ENCODE data around the gene GRIN1.

Gene GRIN1

DNA sequence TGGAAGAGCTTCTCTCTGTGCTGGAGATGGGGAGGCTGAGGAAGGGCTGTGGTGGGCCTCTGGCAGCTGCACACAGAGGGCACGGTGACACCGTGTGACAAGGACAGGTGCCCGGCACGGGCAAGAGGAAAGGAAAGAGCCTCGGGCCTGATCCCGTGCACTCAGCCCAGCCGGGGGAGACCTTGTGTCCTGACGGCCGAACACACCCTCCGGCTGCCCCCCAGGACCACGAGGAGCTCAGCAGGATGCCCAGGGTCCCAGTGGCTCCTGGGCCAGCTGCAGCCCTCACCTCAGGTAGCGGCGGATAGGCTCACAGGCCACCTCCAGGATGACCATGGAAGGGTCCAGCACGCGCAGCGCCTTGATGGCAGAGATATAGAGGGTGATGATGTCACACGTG, 43.9 kb downstream of the GRIN1 start:
- Histone ChIP-seq H4K20me1 (ENCODE audit: insufficient read depth) (no peaks in the 10 kb centered on the region), H3K9ac (no peak overlapping the region), H3K36me3 (ENCODE audit: insufficient read depth) (no peaks in the 10 kb centered on the region), H3K4me1 (ENCODE audit: low read depth, poor library complexity, severe bottlenecking) (peaks cover 12% of the 10 kb centered on the region), H2AFZ (ENCODE audit: low read depth) (no peak overlapping the region), H3K4me3 (IDR thresholded peaks at IDR 0.05; ENCODE audit: insufficient read depth, low read depth, low read length) (no peak overlapping the region), H3K27ac (no peak overlapping the region), H3K79me2 (ENCODE audit: insufficient read depth, low read depth) (peaks cover 16% of the 10 kb centered on the region), H3K4me2 (no peak overlapping the region), H3K27me3 (ENCODE audit: insufficient read depth, low read depth) (no peaks in the 10 kb centered on the region)
- TF ChIP-seq, protein P1, sequence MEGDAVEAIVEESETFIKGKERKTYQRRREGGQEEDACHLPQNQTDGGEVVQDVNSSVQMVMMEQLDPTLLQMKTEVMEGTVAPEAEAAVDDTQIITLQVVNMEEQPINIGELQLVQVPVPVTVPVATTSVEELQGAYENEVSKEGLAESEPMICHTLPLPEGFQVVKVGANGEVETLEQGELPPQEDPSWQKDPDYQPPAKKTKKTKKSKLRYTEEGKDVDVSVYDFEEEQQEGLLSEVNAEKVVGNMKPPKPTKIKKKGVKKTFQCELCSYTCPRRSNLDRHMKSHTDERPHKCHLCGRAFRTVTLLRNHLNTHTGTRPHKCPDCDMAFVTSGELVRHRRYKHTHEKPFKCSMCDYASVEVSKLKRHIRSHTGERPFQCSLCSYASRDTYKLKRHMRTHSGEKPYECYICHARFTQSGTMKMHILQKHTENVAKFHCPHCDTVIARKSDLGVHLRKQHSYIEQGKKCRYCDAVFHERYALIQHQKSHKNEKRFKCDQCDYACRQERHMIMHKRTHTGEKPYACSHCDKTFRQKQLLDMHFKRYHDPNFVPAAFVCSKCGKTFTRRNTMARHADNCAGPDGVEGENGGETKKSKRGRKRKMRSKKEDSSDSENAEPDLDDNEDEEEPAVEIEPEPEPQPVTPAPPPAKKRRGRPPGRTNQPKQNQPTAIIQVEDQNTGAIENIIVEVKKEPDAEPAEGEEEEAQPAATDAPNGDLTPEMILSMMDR (conservative IDR thresholded peaks at IDR 0.05; ENCODE audit: low read depth, low read length): no peak

DNA sequence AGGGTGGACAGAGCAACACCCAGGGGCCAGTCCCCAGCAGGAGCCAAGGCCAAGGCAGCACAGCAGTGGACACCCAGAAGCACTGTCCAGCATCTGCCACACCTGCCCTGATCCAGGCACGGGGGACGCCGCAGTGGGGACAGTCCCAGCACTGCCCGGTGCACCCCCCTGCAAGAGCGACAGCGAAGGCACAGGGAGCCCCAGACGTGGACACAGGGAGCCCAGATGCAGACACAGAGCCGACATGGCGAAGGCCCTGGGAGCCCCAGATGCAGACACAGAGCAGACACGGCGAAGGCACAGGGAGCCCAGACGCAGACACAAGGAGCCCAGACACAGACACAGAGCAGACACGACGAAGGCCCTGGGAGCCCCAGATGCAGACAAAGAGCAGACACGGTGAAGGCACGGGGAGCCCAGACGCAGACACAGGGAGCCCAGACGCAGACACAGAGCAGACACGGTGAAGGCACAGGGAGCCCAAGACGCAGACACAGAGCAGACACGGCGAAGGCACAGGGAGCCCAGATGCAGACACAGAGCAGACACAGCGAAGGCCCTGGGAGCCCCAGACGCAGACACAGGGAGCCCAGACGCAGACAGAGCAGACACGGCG, 45.1 kb downstream of the GRIN1 start:
- no peak overlapping the region for H3K4me3 ChIP-seq (IDR thresholded peaks at IDR 0.05; ENCODE audit: insufficient read depth, low read depth, low read length)
- no peak overlapping the region for H3K4me2 ChIP-seq
- H3K36me3 ChIP-seq (ENCODE audit: insufficient read depth): no peaks in the 10 kb centered on the region

GRCh38 chr9:137184881-137185660, 46.1 kb downstream of the GRIN1 start:
- Histone ChIP-seq H3K4me2 (no peak overlapping the region), H3K9ac (no peak overlapping the region), H3K4me1 (ENCODE audit: low read depth, poor library complexity, severe bottlenecking) (peaks cover 16% of the 10 kb centered on the region), H3K27me3 (ENCODE audit: insufficient read depth, low read depth) (no peaks in the 10 kb centered on the region), H2AFZ (ENCODE audit: low read depth) (no peak overlapping the region), H3K4me3 (IDR thresholded peaks at IDR 0.05; ENCODE audit: insufficient read depth, low read depth, low read length) (no peak overlapping the region), H3K79me2 (ENCODE audit: insufficient read depth, low read depth) (peaks cover 26% of the 10 kb centered on the region), H4K20me1 (ENCODE audit: insufficient read depth) (no peaks in the 10 kb centered on the region), H3K36me3 (ENCODE audit: insufficient read depth) (no peaks in the 10 kb centered on the region), H3K27ac (no peak overlapping the region)
- TF ChIP-seq, protein P1 (conservative IDR thresholded peaks at IDR 0.05; ENCODE audit: low read depth, low read length): no peak

More for the DNA sequence above, 45.1 kb downstream of the GRIN1 start:
- H3K4me1 ChIP-seq (ENCODE audit: low read depth, poor library complexity, severe bottlenecking): peaks cover 12% of the 10 kb centered on the region
- no peak overlapping the region for H3K27ac ChIP-seq
- H3K79me2 ChIP-seq (ENCODE audit: insufficient read depth, low read depth): peaks cover 20% of the 10 kb centered on the region
- H3K27me3 ChIP-seq (ENCODE audit: insufficient read depth, low read depth): no peaks in the 10 kb centered on the region
- TF ChIP-seq, protein P1 (conservative IDR thresholded peaks at IDR 0.05; ENCODE audit: low read depth, low read length): no peak
- H2AFZ ChIP-seq (ENCODE audit: low read depth): no peak overlapping the region
- H4K20me1 ChIP-seq (ENCODE audit: insufficient read depth): no peaks in the 10 kb centered on the region
- no peak overlapping the region for H3K9ac ChIP-seq

DNA sequence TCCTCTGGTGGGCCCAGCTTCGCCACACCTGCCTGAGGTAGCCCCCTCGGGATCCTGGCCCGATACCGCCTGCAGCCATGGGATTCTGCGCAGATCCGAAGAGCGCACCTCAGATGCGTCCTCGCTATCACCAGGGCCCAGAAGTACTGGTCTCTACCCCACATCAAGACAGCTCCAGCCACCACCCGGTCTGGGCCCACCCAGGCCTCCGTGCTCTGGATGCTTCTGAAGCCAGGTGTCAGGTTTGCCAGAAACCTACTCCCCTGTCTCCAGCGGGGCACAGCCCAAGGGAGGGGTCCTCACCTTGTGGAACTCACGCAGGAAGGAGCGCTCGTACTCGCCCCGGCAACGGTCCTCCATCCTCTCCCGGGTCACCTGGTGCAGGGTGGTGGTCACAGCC, 47.0 kb downstream of the GRIN1 start:
- Histone ChIP-seq H2AFZ (ENCODE audit: low read depth) (no peak overlapping the region), H3K36me3 (ENCODE audit: insufficient read depth) (no peaks in the 10 kb centered on the region), H4K20me1 (ENCODE audit: insufficient read depth) (no peaks in the 10 kb centered on the region), H3K27ac (no peak overlapping the region), H3K9ac (no peak overlapping the region), H3K4me3 (IDR thresholded peaks at IDR 0.05; ENCODE audit: insufficient read depth, low read depth, low read length) (no peak overlapping the region), H3K27me3 (ENCODE audit: insufficient read depth, low read depth) (no peaks in the 10 kb centered on the region), H3K4me1 (ENCODE audit: low read depth, poor library complexity, severe bottlenecking) (peaks cover 24% of the 10 kb centered on the region), H3K4me2 (no peak overlapping the region), H3K79me2 (ENCODE audit: insufficient read depth, low read depth) (peaks cover 31% of the 10 kb centered on the region)
- TF ChIP-seq, protein P1 (conservative IDR thresholded peaks at IDR 0.05; ENCODE audit: low read depth, low read length): no peak
